GM12878 (cell line): ENCODE results near the gene CEP250.

Experiments used
- HDGF ChIP-seq: fragments of 450-650 bp; IDR thresholded peaks from 2 replicates; pipeline ENCODE4 v1.6.1; 2016; ENCODE audit warnings: antibody characterized with exemption
- MXI1 ChIP-seq: fragments of 150-350 bp; IDR thresholded peaks from 2 replicates; pipeline ENCODE4 v1.6.1; 2011; ENCODE audit warnings: low read depth, mild to moderate bottlenecking, inconsistent platforms, low read length, improper control_type of control experiment

- no peak for TF ChIP-seq HDGF
- TF ChIP-seq MXI1, result no peak
Observed at GRCh38 chr20:35517125-35517524, 61.7 kb downstream of the CEP250 start.
